Bronchus fibroblast of lung (primary cell): ENCODE data around the gene SOX2. TPM values are rescaled to one million over a fixed set of nuclear protein-coding genes. Genes with fewer than 3 reads are reported as not detected.

Experiments
- total RNA-seq: library from RNA; depleted of rRNA; stranded (reverse); fragments of >200 nt; gene quantifications from 2 replicates; pipeline ENCODE4 v1.2.3, GENCODE V29; 2015

Gene SOX2
- not detected in 2 replicates for total RNA-seq

DNA sequence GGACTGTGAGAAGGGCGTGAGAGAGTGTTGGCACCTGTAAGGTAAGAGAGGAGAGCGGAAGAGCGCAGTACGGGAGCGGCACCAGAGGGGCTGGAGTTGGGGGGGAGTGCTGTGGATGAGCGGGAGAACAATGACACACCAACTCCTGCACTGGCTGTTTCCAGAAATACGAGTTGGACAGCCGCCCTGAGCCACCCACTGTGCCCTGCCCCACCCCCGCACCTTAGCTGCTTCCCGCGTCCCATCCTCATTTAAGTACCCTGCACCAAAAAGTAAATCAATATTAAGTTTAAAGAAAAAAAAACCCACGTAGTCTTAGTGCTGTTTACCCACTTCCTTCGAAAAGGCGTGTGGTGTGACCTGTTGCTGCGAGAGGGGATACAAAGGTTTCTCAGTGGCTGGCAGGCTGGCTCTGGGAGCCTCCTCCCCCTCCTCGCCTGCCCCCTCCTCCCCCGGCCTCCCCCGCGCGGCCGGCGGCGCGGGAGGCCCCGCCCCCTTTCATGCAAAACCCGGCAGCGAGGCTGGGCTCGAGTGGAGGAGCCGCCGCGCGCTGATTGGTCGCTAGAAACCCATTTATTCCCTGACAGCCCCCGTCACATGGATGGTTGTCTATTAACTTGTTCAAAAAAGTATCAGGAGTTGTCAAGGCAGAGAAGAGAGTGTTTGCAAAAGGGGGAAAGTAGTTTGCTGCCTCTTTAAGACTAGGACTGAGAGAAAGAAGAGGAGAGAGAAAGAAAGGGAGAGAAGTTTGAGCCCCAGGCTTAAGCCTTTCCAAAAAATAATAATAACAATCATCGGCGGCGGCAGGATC is at the start of gene SOX2:
TSS of gene SOX2 (plus strand) at position 601 of the 811 bp plus-strand sequence. CDS start 436 bp downstream, outside the sequence.

